Brain microvascular endothelial cell (primary cell): ENCODE results near the gene ALKAL2.

ENCODE experiments used
- DNase-seq: peaks from one replicate; pipeline ENCODE4 v3.0.0-alpha.2; 2020
- H3K27ac ChIP-seq: fragments of 250-450 bp; sonication (Bioruptor Pico); 2 replicates; pipeline ENCODE4 v1.5.1; 2020; ENCODE audit warnings: mild to moderate bottlenecking, moderate library complexity
- H3K27me3 ChIP-seq: fragments of 250-450 bp; sonication (Bioruptor Pico); replicated peaks from 2 replicates; pipeline ENCODE4 v1.5.1; 2020; ENCODE audit warnings: mild to moderate bottlenecking
- H3K36me3 ChIP-seq: fragments of 250-450 bp; sonication (Bioruptor Pico); replicated peaks from 2 replicates; pipeline ENCODE4 v1.5.1; 2020; ENCODE audit warnings: mild to moderate bottlenecking
- H3K4me3 ChIP-seq: 2 replicates; pipeline ENCODE4 v1.5.1; 2011; ENCODE audit warnings: low read depth, mild to moderate bottlenecking, control low read depth, low read length, moderate library complexity
- in situ Hi-C: cut with HindIII; loops from 2 replicates; pipeline ENCODE4 v1.10.0; 2017; ENCODE audit warnings: low sequenced_read_pairs, low pct_ligation_motif_present
- TF ChIP-seq, protein P1 (sequence below): IDR thresholded peaks from 2 replicates; pipeline ENCODE4 v1.5.1; 2011; ENCODE audit warnings: low read depth, mild to moderate bottlenecking, moderate library complexity, low read length, control low read depth, inconsistent platforms; ENCODE audit errors: missing control alignments

Gene ALKAL2

DNA sequence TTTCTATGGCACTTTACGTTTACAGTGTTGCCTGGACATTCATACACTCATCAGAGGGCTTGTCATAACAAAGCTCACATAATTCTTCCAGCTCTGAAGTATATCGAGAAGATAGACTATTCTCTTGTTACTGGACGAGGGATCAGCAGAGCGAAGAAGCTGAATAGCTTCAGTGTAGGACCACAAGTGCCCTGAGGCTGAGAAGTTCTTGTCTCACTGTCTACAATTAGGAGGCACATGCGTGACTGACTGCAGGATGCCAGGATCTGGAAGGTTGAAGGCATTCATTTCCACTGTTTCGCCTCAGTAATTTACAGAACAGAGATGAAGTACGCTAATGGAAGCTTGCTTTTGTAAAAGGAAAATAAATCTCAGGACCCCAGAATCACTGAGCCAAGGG, 33.6 kb downstream of the ALKAL2 start:
- peaks cover 3% of the 10 kb centered on the region for H3K36me3 ChIP-seq
- no peak overlapping the region for H3K4me3 ChIP-seq
- TF ChIP-seq, protein P1, sequence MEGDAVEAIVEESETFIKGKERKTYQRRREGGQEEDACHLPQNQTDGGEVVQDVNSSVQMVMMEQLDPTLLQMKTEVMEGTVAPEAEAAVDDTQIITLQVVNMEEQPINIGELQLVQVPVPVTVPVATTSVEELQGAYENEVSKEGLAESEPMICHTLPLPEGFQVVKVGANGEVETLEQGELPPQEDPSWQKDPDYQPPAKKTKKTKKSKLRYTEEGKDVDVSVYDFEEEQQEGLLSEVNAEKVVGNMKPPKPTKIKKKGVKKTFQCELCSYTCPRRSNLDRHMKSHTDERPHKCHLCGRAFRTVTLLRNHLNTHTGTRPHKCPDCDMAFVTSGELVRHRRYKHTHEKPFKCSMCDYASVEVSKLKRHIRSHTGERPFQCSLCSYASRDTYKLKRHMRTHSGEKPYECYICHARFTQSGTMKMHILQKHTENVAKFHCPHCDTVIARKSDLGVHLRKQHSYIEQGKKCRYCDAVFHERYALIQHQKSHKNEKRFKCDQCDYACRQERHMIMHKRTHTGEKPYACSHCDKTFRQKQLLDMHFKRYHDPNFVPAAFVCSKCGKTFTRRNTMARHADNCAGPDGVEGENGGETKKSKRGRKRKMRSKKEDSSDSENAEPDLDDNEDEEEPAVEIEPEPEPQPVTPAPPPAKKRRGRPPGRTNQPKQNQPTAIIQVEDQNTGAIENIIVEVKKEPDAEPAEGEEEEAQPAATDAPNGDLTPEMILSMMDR = no peak
- no peaks in the 10 kb centered on the region for H3K27me3 ChIP-seq
- H3K27ac ChIP-seq = no peak overlapping the region
- no peak for DNase-seq
- in situ Hi-C loops = no loop called here

DNA sequence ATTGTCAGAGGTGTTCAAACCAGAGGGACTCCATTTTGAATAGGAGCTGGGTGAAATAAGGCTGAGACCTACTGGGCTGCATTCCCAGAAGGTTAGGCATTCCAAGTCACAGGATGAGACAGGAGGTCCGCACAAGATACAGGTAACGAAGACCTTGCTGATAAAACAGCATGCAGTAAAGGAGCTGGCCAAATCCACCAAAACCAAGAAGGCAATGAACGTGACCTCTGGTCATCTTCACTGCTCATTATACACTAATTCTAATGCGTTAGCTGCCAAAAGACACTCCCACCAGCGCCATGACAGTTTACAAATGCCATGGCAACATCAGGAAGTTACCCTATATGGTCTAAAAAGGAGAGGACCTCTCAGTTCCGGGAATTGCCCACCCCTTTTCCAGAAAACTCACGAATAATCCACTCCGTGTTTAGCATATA, 34.7 kb downstream of the ALKAL2 start:
- in situ Hi-C loops = no loop called here
- Histone ChIP-seq H3K27ac (no peak overlapping the region), H3K27me3 (no peaks in the 10 kb centered on the region), H3K36me3 (peaks cover 3% of the 10 kb centered on the region), H3K4me3 (no peak overlapping the region)
- DNase-seq = no peak
- TF ChIP-seq, protein P1 = no peak

DNA sequence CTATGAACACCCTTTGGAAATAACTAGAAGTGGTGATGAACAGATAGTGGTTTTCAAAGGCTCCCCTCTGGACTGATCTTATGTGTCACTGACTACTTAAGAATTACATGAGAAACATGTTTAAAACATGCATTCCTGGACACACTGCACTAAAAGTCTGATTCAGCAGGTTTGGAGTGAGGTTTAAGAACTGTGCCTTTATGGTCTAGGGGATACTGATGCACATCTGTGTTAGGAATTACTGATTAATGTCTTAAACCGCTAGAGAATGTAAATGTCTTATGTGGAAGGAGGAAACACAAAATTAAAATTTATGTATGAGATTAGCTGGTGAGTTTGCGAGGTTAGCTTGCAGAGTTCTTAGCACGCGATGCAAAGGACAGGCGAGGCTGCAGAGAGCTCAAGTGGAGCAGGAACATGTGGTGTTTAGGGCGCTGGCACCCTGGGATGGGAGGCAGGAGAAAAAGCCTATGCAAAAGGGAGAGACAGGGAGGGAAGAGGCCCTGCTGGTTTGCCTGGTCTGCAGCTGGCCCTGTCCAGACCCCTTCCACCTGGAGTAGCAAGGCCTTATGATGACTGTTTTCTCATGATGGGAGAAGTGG, 35.8 kb downstream of the ALKAL2 start:
- in situ Hi-C loops = no loop called here
- Histone ChIP-seq H3K27me3 (no peaks in the 10 kb centered on the region), H3K27ac (no peak overlapping the region), H3K4me3 (no peak overlapping the region), H3K36me3 (peaks cover 3% of the 10 kb centered on the region)
- DNase-seq = no peak
- TF ChIP-seq, protein P1 = no peak

DNA sequence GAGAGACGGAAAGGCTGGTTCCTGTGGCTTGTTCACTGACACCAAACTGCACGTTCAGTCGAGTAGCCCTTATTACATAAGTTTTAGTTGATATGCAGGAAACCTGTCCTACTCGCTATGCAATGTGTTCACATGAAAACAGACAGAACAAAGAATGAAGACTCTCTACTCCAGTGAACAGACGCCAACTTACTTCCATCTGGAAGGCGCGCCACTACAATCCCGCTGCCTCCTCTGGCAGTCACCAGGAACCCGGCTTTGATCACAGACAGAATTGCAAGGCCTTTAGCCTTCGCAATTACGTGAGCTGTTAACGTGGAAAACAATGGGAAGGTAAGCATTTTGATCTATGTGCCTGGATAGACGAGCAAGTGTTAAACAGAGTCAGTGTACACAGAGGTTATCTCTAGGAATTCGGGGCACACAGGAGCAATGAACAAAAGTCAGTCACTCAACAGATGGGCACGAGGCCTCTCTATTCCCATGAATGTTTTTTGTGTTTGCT, 38.3 kb downstream of the ALKAL2 start:
- Histone ChIP-seq H3K36me3 (peaks cover 5% of the 10 kb centered on the region), H3K4me3 (no peak overlapping the region), H3K27ac (no peak overlapping the region), H3K27me3 (no peaks in the 10 kb centered on the region)
- no peak for DNase-seq
- TF ChIP-seq, protein P1 = no peak
- in situ Hi-C loops = no loop called here

- in situ Hi-C loops = no loop called here
- Histone ChIP-seq H3K36me3 (peaks cover 8% of the 10 kb centered on the region), H3K4me3 (no peak overlapping the region), H3K27ac (no peak overlapping the region), H3K27me3 (no peaks in the 10 kb centered on the region)
- no peak for DNase-seq
- TF ChIP-seq, protein P1 = no peak
Observed at GRCh38 chr2:248724-249123, 39.2 kb downstream of the ALKAL2 start.
